Adipocyte (in vitro differentiated cells): ENCODE data around the gene SLC45A2.

Experiments
- DNase-seq: peaks from one replicate; pipeline ENCODE4 v3.0.0-alpha.2; 2015; ENCODE audit warnings: low read depth
- H3K27me3 ChIP-seq: replicated peaks from 2 replicates; pipeline ENCODE4 v1.7.0; 2013; ENCODE audit warnings: mild to moderate bottlenecking, low read length, moderate library complexity; ENCODE audit not compliant: control insufficient read depth, insufficient read depth
- H3K36me3 ChIP-seq: 2 replicates; pipeline ENCODE4 v1.7.0; 2013; ENCODE audit warnings: low read length, mild to moderate bottlenecking, moderate library complexity; ENCODE audit not compliant: control insufficient read depth, insufficient read depth, severe bottlenecking
- H3K4me1 ChIP-seq: 2 replicates; pipeline ENCODE4 v1.7.0; 2013; ENCODE audit warnings: mild to moderate bottlenecking, low read length, moderate library complexity; ENCODE audit not compliant: control insufficient read depth, insufficient read depth
- H3K4me3 ChIP-seq: 2 replicates; pipeline ENCODE4 v1.7.0; 2013; ENCODE audit warnings: mild to moderate bottlenecking, low read length, moderate library complexity
- H3K9ac ChIP-seq: 2 replicates; pipeline ENCODE4 v1.7.0; 2013; ENCODE audit warnings: mild to moderate bottlenecking, low read length, moderate library complexity
- H3K9me3 ChIP-seq: 2 replicates; pipeline ENCODE4 v1.7.0; 2013; ENCODE audit warnings: mild to moderate bottlenecking, low read length, moderate library complexity; ENCODE audit not compliant: control insufficient read depth

SLC45A2 gene

GRCh38 chr5:33985447-33985846, 954 bp upstream of the SLC45A2 start:
- peaks cover 3% of the 10 kb centered on the region for H3K4me1 ChIP-seq
- H3K27me3 ChIP-seq = no peaks in the 10 kb centered on the region
- no peaks in the 10 kb centered on the region for H3K9me3 ChIP-seq
- H3K9ac ChIP-seq = no peak overlapping the region
- DNase-seq = no peak
- H3K36me3 ChIP-seq = peaks cover 21% of the 10 kb centered on the region
- H3K4me3 ChIP-seq = no peak overlapping the region

GRCh38 chr5:33984178-33984577, 315 bp downstream of the SLC45A2 start:
- H3K36me3 ChIP-seq = peaks cover 20% of the 10 kb centered on the region
- H3K27me3 ChIP-seq = no peaks in the 10 kb centered on the region
- no peak for DNase-seq
- H3K4me3 ChIP-seq = no peak overlapping the region
- peaks cover 3% of the 10 kb centered on the region for H3K4me1 ChIP-seq
- H3K9me3 ChIP-seq = no peaks in the 10 kb centered on the region
- H3K9ac ChIP-seq = no peak overlapping the region

GRCh38 chr5:33981408-33982162, 2.9 kb downstream of the SLC45A2 start:
- H3K4me1 ChIP-seq = peaks cover 3% of the 10 kb centered on the region
- no peaks in the 10 kb centered on the region for H3K36me3 ChIP-seq
- peak; percentile 66 for DNase-seq
- no peak overlapping the region for H3K9ac ChIP-seq
- H3K27me3 ChIP-seq = no peaks in the 10 kb centered on the region
- H3K9me3 ChIP-seq = no peaks in the 10 kb centered on the region
- no peak overlapping the region for H3K4me3 ChIP-seq

GRCh38 chr5:33980030-33980429, 4.5 kb downstream of the SLC45A2 start:
- Histone ChIP-seq H3K27me3 (no peaks in the 10 kb centered on the region), H3K9me3 (no peaks in the 10 kb centered on the region), H3K9ac (no peak overlapping the region), H3K36me3 (no peaks in the 10 kb centered on the region), H3K4me3 (no peak overlapping the region), H3K4me1 (peaks cover 3% of the 10 kb centered on the region)
- no peak for DNase-seq

- H3K9me3 ChIP-seq = no peaks in the 10 kb centered on the region
- no peaks in the 10 kb centered on the region for H3K36me3 ChIP-seq
- H3K9ac ChIP-seq = no peak overlapping the region
- H3K4me1 ChIP-seq = no peaks in the 10 kb centered on the region
- no peak for DNase-seq
- H3K27me3 ChIP-seq = no peaks in the 10 kb centered on the region
- no peak overlapping the region for H3K4me3 ChIP-seq
These were observed 6.2 kb downstream of the SLC45A2 start for GRCh38 chr5:33978306-33978705.

GRCh38 chr5:33976307-33976706, 8.2 kb downstream of the SLC45A2 start:
- H3K9ac ChIP-seq = no peak overlapping the region
- H3K36me3 ChIP-seq = no peaks in the 10 kb centered on the region
- no peak overlapping the region for H3K4me3 ChIP-seq

GRCh38 chr5:33975852-33976251, 8.6 kb downstream of the SLC45A2 start:
- Histone ChIP-seq H3K36me3 (no peaks in the 10 kb centered on the region), H3K9me3 (no peaks in the 10 kb centered on the region), H3K9ac (no peak overlapping the region), H3K4me3 (no peak overlapping the region), H3K27me3 (no peaks in the 10 kb centered on the region), H3K4me1 (no peaks in the 10 kb centered on the region)
- peak; percentile 15 for DNase-seq

More at GRCh38 chr5:33976307-33976706, 8.2 kb downstream of the SLC45A2 start:
- H3K27me3 ChIP-seq = no peaks in the 10 kb centered on the region
- DNase-seq = no peak
- H3K4me1 ChIP-seq = no peaks in the 10 kb centered on the region
- no peaks in the 10 kb centered on the region for H3K9me3 ChIP-seq

- H3K4me3 ChIP-seq = no peak overlapping the region
- H3K36me3 ChIP-seq = no peaks in the 10 kb centered on the region
- DNase-seq = no peak
- H3K9me3 ChIP-seq = no peaks in the 10 kb centered on the region
- no peak overlapping the region for H3K9ac ChIP-seq
- H3K27me3 ChIP-seq = no peaks in the 10 kb centered on the region
- H3K4me1 ChIP-seq = no peaks in the 10 kb centered on the region
These were observed 11.2 kb downstream of the SLC45A2 start for GRCh38 chr5:33973271-33973670.

- Histone ChIP-seq H3K9me3 (no peaks in the 10 kb centered on the region), H3K27me3 (no peaks in the 10 kb centered on the region), H3K4me3 (no peak overlapping the region), H3K36me3 (no peaks in the 10 kb centered on the region), H3K4me1 (no peaks in the 10 kb centered on the region), H3K9ac (no peak overlapping the region)
- DNase-seq = peak; percentile 83
These were observed 14.7 kb downstream of the SLC45A2 start for GRCh38 chr5:33969572-33970452.

- Histone ChIP-seq H3K4me3 (no peak overlapping the region), H3K9ac (no peak overlapping the region), H3K27me3 (no peaks in the 10 kb centered on the region), H3K9me3 (no peaks in the 10 kb centered on the region), H3K36me3 (no peaks in the 10 kb centered on the region), H3K4me1 (no peaks in the 10 kb centered on the region)
- no peak for DNase-seq
These were observed 16.1 kb downstream of the SLC45A2 start for GRCh38 chr5:33968211-33969005.

GRCh38 chr5:33966805-33967204, 17.7 kb downstream of the SLC45A2 start:
- Histone ChIP-seq H3K4me3 (no peak overlapping the region), H3K27me3 (no peaks in the 10 kb centered on the region), H3K4me1 (no peaks in the 10 kb centered on the region), H3K36me3 (no peaks in the 10 kb centered on the region), H3K9ac (no peak overlapping the region), H3K9me3 (no peaks in the 10 kb centered on the region)
- no peak for DNase-seq
